ENCODE data around the gene TTC33.
A peak's percentile ranks its signal among the peaks of the same experiment; 100 is the strongest.

Gene TTC33

DNA sequence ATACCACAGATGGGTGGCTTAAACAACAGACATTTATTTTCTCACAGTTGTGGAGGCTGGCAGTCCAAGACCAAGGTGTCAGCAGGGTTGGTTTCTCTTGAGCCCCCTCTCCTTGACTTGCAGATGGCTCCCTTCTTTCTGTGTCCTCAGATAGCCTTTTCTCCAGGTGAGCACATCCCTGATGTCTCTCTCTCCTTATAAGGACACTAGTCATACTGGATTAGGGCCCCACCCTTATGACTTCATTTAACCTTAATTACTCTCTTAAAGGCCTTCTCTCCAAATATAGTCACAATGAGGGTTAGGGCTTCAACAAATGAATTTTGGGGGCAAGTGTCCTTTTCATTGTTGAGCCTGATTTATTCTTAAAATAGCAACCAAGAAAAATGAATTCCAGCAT, 61.3 kb downstream of the TTC33 start:
- H3K36me3 ChIP-seq (ENCODE audit: control insufficient read depth in 1 of 2, insufficient read depth in 2 of 2, low read length in 2 of 2) = peaks cover 18 to 40% of the 10 kb centered on the region in 2 donors
- no peaks in the 10 kb centered on the region for H3K9me3 ChIP-seq (ENCODE audit: control insufficient read depth in 1 of 2, low read length in 2 of 2)
- no peak overlapping the region for H3K27ac ChIP-seq (ENCODE audit: low read depth, low read length)
- H3K4me3 ChIP-seq (ENCODE audit: low read depth in 1 of 2, low read length in 2 of 2) = no peak overlapping the region
- no peak overlapping the region for H3K9ac ChIP-seq (ENCODE audit: low read depth in 1 of 2, low read length in 2 of 2)
- no peaks in the 10 kb centered on the region for H3K27me3 ChIP-seq (ENCODE audit: control insufficient read depth in 1 of 2, insufficient read depth in 2 of 2, low read length in 2 of 2)
- H3K4me1 ChIP-seq (ENCODE audit: control insufficient read depth in 1 of 2, insufficient read depth in 2 of 2, low read length in 2 of 2) = peaks cover 2 to 14% of the 10 kb centered on the region in 2 donors

DNA sequence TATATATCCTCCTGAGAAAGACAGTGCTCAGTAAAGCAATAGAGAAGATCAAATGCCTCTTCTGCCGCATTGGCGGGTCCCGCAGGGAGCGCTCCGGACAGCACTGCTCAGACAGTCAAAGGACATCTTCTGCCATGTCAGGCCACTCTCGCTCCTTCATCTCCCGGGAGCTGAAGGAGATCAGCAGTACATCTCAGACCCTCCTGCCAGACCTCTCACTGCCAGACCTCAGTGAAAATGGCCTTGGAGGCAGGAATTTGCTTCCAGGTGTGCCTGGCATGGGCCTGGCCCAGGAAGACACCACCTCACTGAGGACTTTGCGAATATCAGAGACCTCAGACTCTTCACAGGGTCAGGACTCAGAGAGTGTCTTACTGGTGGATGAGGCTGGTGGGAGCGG, 63.9 kb downstream of the TTC33 start:
- Histone ChIP-seq H3K4me3 (ENCODE audit: low read depth in 1 of 2, low read length in 2 of 2) (no peak overlapping the region), H3K36me3 (ENCODE audit: control insufficient read depth in 1 of 2, insufficient read depth in 2 of 2, low read length in 2 of 2) (peaks cover 18 to 40% of the 10 kb centered on the region in 2 donors), H3K4me1 (ENCODE audit: control insufficient read depth in 1 of 2, insufficient read depth in 2 of 2, low read length in 2 of 2) (peaks cover 23 to 34% of the 10 kb centered on the region in 2 donors), H3K27ac (ENCODE audit: low read depth, low read length) (no peak overlapping the region), H3K27me3 (ENCODE audit: control insufficient read depth in 1 of 2, insufficient read depth in 2 of 2, low read length in 2 of 2) (no peaks in the 10 kb centered on the region), H3K9ac (ENCODE audit: low read depth in 1 of 2, low read length in 2 of 2) (no peak overlapping the region), H3K9me3 (ENCODE audit: control insufficient read depth in 1 of 2, low read length in 2 of 2) (no peaks in the 10 kb centered on the region)

DNA sequence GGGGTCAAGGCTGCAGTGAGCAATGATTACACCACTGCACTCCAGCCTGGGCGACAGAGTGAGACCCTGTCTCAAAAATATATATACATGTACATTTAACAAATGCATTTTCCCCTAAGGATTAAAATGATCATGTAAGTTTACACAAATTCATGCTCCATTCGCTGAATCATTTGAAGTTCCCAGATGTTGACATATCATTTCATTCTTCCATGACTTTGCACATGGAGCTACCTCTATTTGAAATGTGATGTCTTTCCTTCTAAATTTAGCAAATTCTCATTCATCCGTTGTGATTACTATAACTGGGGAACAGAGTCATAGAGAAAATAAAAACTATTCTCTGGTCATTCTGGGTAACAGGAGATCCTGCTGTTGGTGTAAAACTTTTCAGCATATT, 65.5 kb downstream of the TTC33 start:
- Histone ChIP-seq H3K27me3 (ENCODE audit: control insufficient read depth in 1 of 2, insufficient read depth in 2 of 2, low read length in 2 of 2) (no peaks in the 10 kb centered on the region), H3K4me1 (ENCODE audit: control insufficient read depth in 1 of 2, insufficient read depth in 2 of 2, low read length in 2 of 2) (peaks cover 33 to 48% of the 10 kb centered on the region in 2 donors), H3K36me3 (ENCODE audit: control insufficient read depth in 1 of 2, insufficient read depth in 2 of 2, low read length in 2 of 2) (peaks cover 22 to 45% of the 10 kb centered on the region in 2 donors), H3K27ac (ENCODE audit: low read depth, low read length) (no peak overlapping the region), H3K9me3 (ENCODE audit: control insufficient read depth in 1 of 2, low read length in 2 of 2) (no peaks in the 10 kb centered on the region), H3K9ac (ENCODE audit: low read depth in 1 of 2, low read length in 2 of 2) (no peak overlapping the region), H3K4me3 (ENCODE audit: low read depth in 1 of 2, low read length in 2 of 2) (no peak overlapping the region)

DNA sequence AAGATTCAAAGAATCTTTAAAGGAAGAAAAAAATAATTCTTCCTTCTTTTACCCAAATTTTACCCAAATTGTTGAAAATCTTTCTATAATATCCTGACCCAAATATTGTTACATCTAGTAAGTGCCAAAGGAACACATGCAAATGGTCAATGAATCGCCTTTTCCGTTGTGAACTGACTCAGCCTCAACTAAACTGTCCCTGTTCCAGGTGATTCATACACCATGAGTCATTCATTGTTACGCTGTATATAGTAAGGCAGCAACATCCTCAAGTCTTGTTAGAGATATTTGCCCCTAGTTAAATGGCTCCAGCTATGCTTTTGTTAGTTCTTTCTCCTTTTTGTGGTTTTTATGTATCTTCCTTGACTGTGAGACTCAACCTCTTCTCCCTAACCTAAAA, 66.3 kb downstream of the TTC33 start:
- no peak overlapping the region for H3K9ac ChIP-seq (ENCODE audit: low read depth in 1 of 2, low read length in 2 of 2)
- peaks cover 36 to 52% of the 10 kb centered on the region in 2 donors for H3K4me1 ChIP-seq (ENCODE audit: control insufficient read depth in 1 of 2, insufficient read depth in 2 of 2, low read length in 2 of 2)
- no peak overlapping the region for H3K4me3 ChIP-seq (ENCODE audit: low read depth in 1 of 2, low read length in 2 of 2)
- H3K27ac ChIP-seq (ENCODE audit: low read depth, low read length) = no peak overlapping the region
- no peaks in the 10 kb centered on the region for H3K27me3 ChIP-seq (ENCODE audit: control insufficient read depth in 1 of 2, insufficient read depth in 2 of 2, low read length in 2 of 2)
- no peaks in the 10 kb centered on the region for H3K9me3 ChIP-seq (ENCODE audit: control insufficient read depth in 1 of 2, low read length in 2 of 2)
- peaks cover 22 to 38% of the 10 kb centered on the region in 2 donors for H3K36me3 ChIP-seq (ENCODE audit: control insufficient read depth in 1 of 2, insufficient read depth in 2 of 2, low read length in 2 of 2)

DNA sequence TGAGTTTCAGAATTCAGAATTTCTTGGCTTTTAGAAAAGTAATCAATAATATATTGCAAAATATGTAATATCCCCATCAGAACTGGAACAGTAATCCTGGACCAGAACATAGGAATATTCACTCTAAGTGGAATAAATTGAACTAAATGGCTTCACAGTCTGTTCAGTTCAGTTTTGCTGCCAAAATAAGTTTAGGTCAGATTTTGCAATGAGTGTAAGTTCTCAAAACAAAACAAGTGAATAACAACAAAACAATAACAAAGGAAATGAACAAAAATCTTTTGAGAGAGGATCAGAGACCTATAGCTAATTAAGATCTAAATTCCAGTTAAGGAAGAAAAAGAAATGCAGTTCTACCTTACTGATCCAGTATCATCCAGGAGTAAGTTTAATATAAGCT, 66.8 kb downstream of the TTC33 start:
- Histone ChIP-seq H3K4me3 (ENCODE audit: low read depth in 1 of 2, low read length in 2 of 2) (no peak overlapping the region), H3K27ac (ENCODE audit: low read depth, low read length) (no peak overlapping the region), H3K27me3 (ENCODE audit: control insufficient read depth in 1 of 2, insufficient read depth in 2 of 2, low read length in 2 of 2) (no peaks in the 10 kb centered on the region), H3K9me3 (ENCODE audit: control insufficient read depth in 1 of 2, low read length in 2 of 2) (no peaks in the 10 kb centered on the region), H3K9ac (ENCODE audit: low read depth in 1 of 2, low read length in 2 of 2) (peak overlapping the region in 1 of 2 donors; percentile 42), H3K36me3 (ENCODE audit: control insufficient read depth in 1 of 2, insufficient read depth in 2 of 2, low read length in 2 of 2) (peaks cover 22 to 34% of the 10 kb centered on the region in 2 donors), H3K4me1 (ENCODE audit: control insufficient read depth in 1 of 2, insufficient read depth in 2 of 2, low read length in 2 of 2) (peaks cover 36 to 52% of the 10 kb centered on the region in 2 donors)

DNA sequence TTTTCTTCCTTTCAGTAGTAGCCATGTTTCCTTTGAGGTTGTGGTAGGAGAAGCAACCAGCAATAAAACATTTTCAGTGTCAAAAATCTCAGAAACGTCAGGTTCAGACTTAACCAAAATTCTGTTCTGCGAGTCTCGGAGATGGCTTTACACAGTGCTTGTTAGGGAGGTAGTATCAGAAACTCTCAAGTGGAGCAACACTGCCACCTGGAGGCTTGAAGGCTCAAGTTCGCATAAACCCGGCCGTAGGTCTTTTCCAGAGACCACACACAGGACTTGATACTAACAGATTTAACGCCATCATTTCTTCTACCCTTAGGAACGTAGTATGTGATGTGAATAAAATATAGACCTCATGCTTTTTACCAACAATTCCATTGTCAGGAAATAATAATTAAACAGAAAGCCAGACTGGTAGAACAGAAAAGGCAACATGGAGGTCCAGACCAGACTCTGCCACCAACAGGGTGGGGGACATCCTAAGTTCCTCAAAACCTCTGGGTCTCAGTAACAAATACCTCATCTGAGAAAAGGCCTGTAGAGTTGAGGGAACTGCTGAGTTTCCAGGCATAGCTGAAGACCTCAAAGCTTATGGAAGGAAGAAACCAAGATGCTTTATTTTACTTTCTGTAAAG, 67.5 kb downstream of the TTC33 start:
- H3K9ac ChIP-seq (ENCODE audit: low read depth in 1 of 2, low read length in 2 of 2) = peak overlapping the region in 1 of 2 donors; percentile 42
- H3K27me3 ChIP-seq (ENCODE audit: control insufficient read depth in 1 of 2, insufficient read depth in 2 of 2, low read length in 2 of 2) = no peaks in the 10 kb centered on the region
- H3K27ac ChIP-seq (ENCODE audit: low read depth, low read length) = no peak overlapping the region
- no peaks in the 10 kb centered on the region for H3K9me3 ChIP-seq (ENCODE audit: control insufficient read depth in 1 of 2, low read length in 2 of 2)
- peaks cover 22 to 30% of the 10 kb centered on the region in 2 donors for H3K36me3 ChIP-seq (ENCODE audit: control insufficient read depth in 1 of 2, insufficient read depth in 2 of 2, low read length in 2 of 2)
- peak overlapping the region; percentile 18 to 53 for H3K4me3 ChIP-seq (ENCODE audit: low read depth in 1 of 2, low read length in 2 of 2)
- H3K4me1 ChIP-seq (ENCODE audit: control insufficient read depth in 1 of 2, insufficient read depth in 2 of 2, low read length in 2 of 2) = peaks cover 36 to 52% of the 10 kb centered on the region in 2 donors

DNA sequence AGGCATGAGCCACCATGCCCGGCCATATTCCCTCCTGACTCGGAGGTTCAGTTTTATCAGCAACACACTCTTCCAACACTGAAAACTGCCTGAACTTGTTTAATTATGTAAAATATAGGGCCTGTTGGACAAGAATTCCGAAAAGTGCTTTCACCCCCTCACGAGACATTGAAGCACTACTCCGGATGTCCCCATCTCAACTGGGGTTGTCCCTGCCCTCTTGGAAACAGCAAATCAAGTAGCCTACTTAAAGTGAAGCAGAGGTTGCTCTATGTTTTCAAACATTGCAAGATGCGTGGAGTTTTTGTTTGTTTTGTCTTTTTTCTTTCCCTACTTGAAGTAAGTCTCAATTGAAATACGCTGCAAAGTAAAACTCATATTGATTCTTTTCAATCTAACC, 68.4 kb downstream of the TTC33 start:
- Histone ChIP-seq H3K9ac (ENCODE audit: low read depth in 1 of 2, low read length in 2 of 2) (peak overlapping the region; percentile 16 to 34), H3K36me3 (ENCODE audit: control insufficient read depth in 1 of 2, insufficient read depth in 2 of 2, low read length in 2 of 2) (peaks cover 21% of the 10 kb centered on the region in 2 donors), H3K4me1 (ENCODE audit: control insufficient read depth in 1 of 2, insufficient read depth in 2 of 2, low read length in 2 of 2) (peaks cover 36 to 52% of the 10 kb centered on the region in 2 donors), H3K27ac (ENCODE audit: low read depth, low read length) (no peak overlapping the region), H3K27me3 (ENCODE audit: control insufficient read depth in 1 of 2, insufficient read depth in 2 of 2, low read length in 2 of 2) (no peaks in the 10 kb centered on the region), H3K4me3 (ENCODE audit: low read depth in 1 of 2, low read length in 2 of 2) (peak overlapping the region; percentile 32 to 53), H3K9me3 (ENCODE audit: control insufficient read depth in 1 of 2, low read length in 2 of 2) (no peaks in the 10 kb centered on the region)

DNA sequence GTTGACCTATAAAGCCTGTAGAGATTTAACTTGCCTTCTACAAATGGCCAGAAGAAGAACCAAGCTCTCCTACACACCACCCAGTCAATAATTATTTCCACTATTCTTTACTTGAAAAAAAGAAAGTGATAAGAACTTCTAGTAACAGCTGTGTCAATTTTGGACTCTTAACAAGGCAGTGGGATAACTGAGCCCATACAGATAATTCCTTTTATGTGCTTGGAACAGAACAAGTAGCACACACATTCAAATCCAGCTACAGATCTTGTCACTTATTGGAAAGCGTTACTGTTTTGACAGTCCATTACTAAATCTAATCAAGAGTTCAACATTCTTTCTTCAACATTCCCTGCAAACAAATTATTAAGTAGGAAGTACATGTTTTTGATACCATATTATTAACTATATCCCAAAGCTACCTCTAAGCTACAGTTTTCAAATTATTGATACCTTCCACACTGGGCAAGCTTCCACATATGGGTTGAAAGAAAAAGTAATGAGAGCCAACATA, 69.7 kb downstream of the TTC33 start:
- peaks cover 40 to 47% of the 10 kb centered on the region in 2 donors for H3K4me1 ChIP-seq (ENCODE audit: control insufficient read depth in 1 of 2, insufficient read depth in 2 of 2, low read length in 2 of 2)
- no peaks in the 10 kb centered on the region for H3K9me3 ChIP-seq (ENCODE audit: control insufficient read depth in 1 of 2, low read length in 2 of 2)
- H3K27ac ChIP-seq (ENCODE audit: low read depth, low read length) = no peak overlapping the region
- peak overlapping the region; percentile 19 to 98 for H3K4me3 ChIP-seq (ENCODE audit: low read depth in 1 of 2, low read length in 2 of 2)
- no peaks in the 10 kb centered on the region for H3K27me3 ChIP-seq (ENCODE audit: control insufficient read depth in 1 of 2, insufficient read depth in 2 of 2, low read length in 2 of 2)
- H3K36me3 ChIP-seq (ENCODE audit: control insufficient read depth in 1 of 2, insufficient read depth in 2 of 2, low read length in 2 of 2) = peaks cover 15 to 17% of the 10 kb centered on the region in 2 donors
- H3K9ac ChIP-seq (ENCODE audit: low read depth in 1 of 2, low read length in 2 of 2) = peak overlapping the region in 1 of 2 donors; percentile 38

DNA sequence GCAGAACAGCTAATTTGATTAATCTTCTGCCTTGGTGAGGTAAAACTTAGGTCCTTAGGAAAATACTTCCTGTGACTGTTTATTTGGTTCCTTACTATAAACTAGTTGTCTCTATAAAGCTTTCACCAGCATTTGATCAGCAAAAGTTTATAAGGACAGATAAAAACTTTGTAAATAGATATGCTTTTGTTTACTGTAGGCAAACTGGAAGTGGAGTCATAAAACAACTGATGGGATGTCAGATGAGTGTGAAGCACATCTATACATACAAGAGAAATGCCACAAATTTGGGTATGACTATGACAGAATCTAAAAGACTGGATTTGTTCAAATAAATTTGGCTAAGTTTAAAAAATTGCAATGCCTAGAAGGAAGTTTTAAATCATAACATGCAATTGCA, 70.6 kb downstream of the TTC33 start:
- H3K27ac ChIP-seq (ENCODE audit: low read depth, low read length) = no peak overlapping the region
- H3K36me3 ChIP-seq (ENCODE audit: control insufficient read depth in 1 of 2, insufficient read depth in 2 of 2, low read length in 2 of 2) = peaks cover 13 to 14% of the 10 kb centered on the region in 2 donors
- H3K9ac ChIP-seq (ENCODE audit: low read depth in 1 of 2, low read length in 2 of 2) = peak overlapping the region in 1 of 2 donors; percentile 38
- no peaks in the 10 kb centered on the region for H3K27me3 ChIP-seq (ENCODE audit: control insufficient read depth in 1 of 2, insufficient read depth in 2 of 2, low read length in 2 of 2)
- no peaks in the 10 kb centered on the region for H3K9me3 ChIP-seq (ENCODE audit: control insufficient read depth in 1 of 2, low read length in 2 of 2)
- peak overlapping the region; percentile 94 to 98 for H3K4me3 ChIP-seq (ENCODE audit: low read depth in 1 of 2, low read length in 2 of 2)
- H3K4me1 ChIP-seq (ENCODE audit: control insufficient read depth in 1 of 2, insufficient read depth in 2 of 2, low read length in 2 of 2) = peaks cover 42 to 44% of the 10 kb centered on the region in 2 donors

DNA sequence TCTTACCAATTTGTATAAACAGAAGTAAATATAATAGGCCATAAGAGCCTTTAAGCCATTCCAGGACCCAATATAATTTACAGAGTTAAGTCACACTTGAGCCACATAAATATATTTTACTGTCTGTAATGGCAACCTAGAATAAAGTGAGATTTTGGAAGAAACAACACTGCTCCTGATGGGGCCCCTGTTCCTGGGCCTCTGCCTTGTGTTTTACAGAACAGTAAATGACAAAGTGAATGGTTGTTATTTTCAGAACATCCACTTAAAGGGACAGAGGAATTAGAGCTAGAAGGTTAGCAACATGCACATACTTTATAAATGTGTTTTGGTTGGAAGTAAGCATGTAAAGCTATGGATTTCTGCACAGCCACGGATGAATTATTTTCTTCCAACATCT, 72.5 kb downstream of the TTC33 start:
- no peaks in the 10 kb centered on the region for H3K9me3 ChIP-seq (ENCODE audit: control insufficient read depth in 1 of 2, low read length in 2 of 2)
- peak overlapping the region; percentile 94 to 96 for H3K9ac ChIP-seq (ENCODE audit: low read depth in 1 of 2, low read length in 2 of 2)
- peak overlapping the region; percentile 94 to 98 for H3K4me3 ChIP-seq (ENCODE audit: low read depth in 1 of 2, low read length in 2 of 2)
- no peak overlapping the region for H3K27ac ChIP-seq (ENCODE audit: low read depth, low read length)
- H3K4me1 ChIP-seq (ENCODE audit: control insufficient read depth in 1 of 2, insufficient read depth in 2 of 2, low read length in 2 of 2) = peaks cover 27 to 32% of the 10 kb centered on the region in 2 donors
- H3K27me3 ChIP-seq (ENCODE audit: control insufficient read depth in 1 of 2, insufficient read depth in 2 of 2, low read length in 2 of 2) = no peaks in the 10 kb centered on the region
- peaks cover 11 to 13% of the 10 kb centered on the region in 2 donors for H3K36me3 ChIP-seq (ENCODE audit: control insufficient read depth in 1 of 2, insufficient read depth in 2 of 2, low read length in 2 of 2)
